ENCODE results near the gene GBE1.
"Not testable (repeated sequence)": the region's sequence is repeated elsewhere in the genome, so short reads cannot be mapped to it uniquely, and the experiment has no call there.

The GBE1 gene

GRCh38 chr3:81753416-81754027, 7.9 kb downstream of the GBE1 start:
- in situ Hi-C loops (cut with HindIII; ENCODE audit: low sequenced_read_pairs), result no loop called here

- in situ Hi-C loops (cut with HindIII; ENCODE audit: low sequenced_read_pairs), result no loop called here
Observed at GRCh38 chr3:81752604-81753003, 8.8 kb downstream of the GBE1 start.

GRCh38 chr3:81749265-81749664, 12.2 kb downstream of the GBE1 start:
- in situ Hi-C loops (cut with HindIII; ENCODE audit: low sequenced_read_pairs), result no loop called here

- in situ Hi-C loops (cut with HindIII; ENCODE audit: low sequenced_read_pairs), result not testable (repeated sequence)
Observed at GRCh38 chr3:81747280-81747679, 14.2 kb downstream of the GBE1 start.

GRCh38 chr3:81744366-81744765, 17.1 kb downstream of the GBE1 start:
- in situ Hi-C loops (cut with HindIII; ENCODE audit: low sequenced_read_pairs), result no loop called here

GRCh38 chr3:81743096-81744025, 18.1 kb downstream of the GBE1 start:
- in situ Hi-C loops (cut with HindIII; ENCODE audit: low sequenced_read_pairs), result no loop called here

GRCh38 chr3:81742581-81742980, 18.9 kb downstream of the GBE1 start:
- in situ Hi-C loops (cut with HindIII; ENCODE audit: low sequenced_read_pairs), result no loop called here

- in situ Hi-C loops (cut with HindIII; ENCODE audit: low sequenced_read_pairs), result no loop called here
Observed at GRCh38 chr3:81741216-81741615, 20.2 kb downstream of the GBE1 start.

- in situ Hi-C loops (cut with HindIII; ENCODE audit: low sequenced_read_pairs), result no loop called here
Observed at GRCh38 chr3:81740731-81741130, 20.7 kb downstream of the GBE1 start.

- in situ Hi-C loops (cut with HindIII; ENCODE audit: low sequenced_read_pairs), result no loop called here
Observed at GRCh38 chr3:81735334-81735733, 26.1 kb downstream of the GBE1 start.

GRCh38 chr3:81734742-81735141, 26.7 kb downstream of the GBE1 start:
- in situ Hi-C loops (cut with HindIII; ENCODE audit: low sequenced_read_pairs), result no loop called here

GRCh38 chr3:81732642-81733041, 28.8 kb downstream of the GBE1 start:
- in situ Hi-C loops (cut with HindIII; ENCODE audit: low sequenced_read_pairs), result no loop called here

- in situ Hi-C loops (cut with HindIII; ENCODE audit: low sequenced_read_pairs), result no loop called here
Observed at GRCh38 chr3:81728766-81729544, 32.5 kb downstream of the GBE1 start.

- in situ Hi-C loops (cut with HindIII; ENCODE audit: low sequenced_read_pairs), result no loop called here
Observed at GRCh38 chr3:81726735-81727134, 34.7 kb downstream of the GBE1 start.

- in situ Hi-C loops (cut with HindIII; ENCODE audit: low sequenced_read_pairs), result no loop called here
Observed at GRCh38 chr3:81726132-81726531, 35.3 kb downstream of the GBE1 start.

GRCh38 chr3:81723732-81724313, 37.6 kb downstream of the GBE1 start:
- in situ Hi-C loops (cut with HindIII; ENCODE audit: low sequenced_read_pairs), result no loop called here

- in situ Hi-C loops (cut with HindIII; ENCODE audit: low sequenced_read_pairs), result no loop called here
Observed at GRCh38 chr3:81718311-81718710, 43.1 kb downstream of the GBE1 start.

GRCh38 chr3:81716870-81717509, 44.5 kb downstream of the GBE1 start:
- in situ Hi-C loops (cut with HindIII; ENCODE audit: low sequenced_read_pairs), result no loop called here

- in situ Hi-C loops (cut with HindIII; ENCODE audit: low sequenced_read_pairs), result no loop called here
Observed at GRCh38 chr3:81713031-81713430, 48.4 kb downstream of the GBE1 start.

- in situ Hi-C loops (cut with HindIII; ENCODE audit: low sequenced_read_pairs), result no loop called here
Observed at GRCh38 chr3:81709606-81710005, 51.8 kb downstream of the GBE1 start.

GRCh38 chr3:81707996-81708395, 53.4 kb downstream of the GBE1 start:
- in situ Hi-C loops (cut with HindIII; ENCODE audit: low sequenced_read_pairs), result no loop called here
